H9 (cell line): ENCODE data around the gene ALCAM. TPM values are rescaled to one million over a fixed set of nuclear protein-coding genes. Genes with fewer than 3 reads are reported as not detected.

Experiments
- DNase-seq: peaks from one replicate; pipeline ENCODE4 v3.0.0-alpha.2; 2017
- H2AFZ ChIP-seq: one replicate; pipeline ENCODE4 v1.6.1; 2013; ENCODE audit warnings: mild to moderate bottlenecking, low read length, control low read depth, moderate library complexity
- H2AK5ac ChIP-seq: 2 replicates; pipeline ENCODE4 v1.6.1; 2013; ENCODE audit warnings: low read length, control low read depth, mixed read lengths; ENCODE audit not compliant: insufficient read length
- H2BK120ac ChIP-seq: one replicate; pipeline ENCODE4 v1.6.1; 2013; ENCODE audit warnings: low read depth, mild to moderate bottlenecking, low read length, control low read depth, inconsistent platforms; ENCODE audit not compliant: poor library complexity, severe bottlenecking
- H2BK12ac ChIP-seq: 2 replicates; pipeline ENCODE4 v1.6.1; 2013; ENCODE audit warnings: low read length, control low read depth, mixed read lengths, low read depth; ENCODE audit not compliant: insufficient read length
- H2BK15ac ChIP-seq: 2 replicates; pipeline ENCODE4 v1.6.1; 2013; ENCODE audit warnings: low read depth, low read length, control low read depth
- H2BK20ac ChIP-seq: one replicate; pipeline ENCODE4 v1.6.1; 2013; ENCODE audit warnings: low read depth, mild to moderate bottlenecking, low read length, control low read depth, inconsistent platforms; ENCODE audit not compliant: poor library complexity, severe bottlenecking
- H2BK5ac ChIP-seq: 2 replicates; pipeline ENCODE4 v1.6.1; 2013; ENCODE audit warnings: low read length, control low read depth, mixed read lengths; ENCODE audit not compliant: insufficient read length
- H3K14ac ChIP-seq: 2 replicates; pipeline ENCODE4 v1.6.1; 2013; ENCODE audit warnings: low read length, control low read depth; ENCODE audit not compliant: insufficient read depth
- H3K18ac ChIP-seq: 2 replicates; pipeline ENCODE4 v1.6.1; 2013; ENCODE audit warnings: low read depth, mild to moderate bottlenecking, mixed read lengths, low read length, control low read depth; ENCODE audit not compliant: insufficient read length
- H3K23ac ChIP-seq: 2 replicates; pipeline ENCODE4 v1.6.1; 2013; ENCODE audit warnings: low read length, control low read depth, mixed read lengths, low read depth; ENCODE audit not compliant: insufficient read length
- H3K23me2 ChIP-seq: 2 replicates; pipeline ENCODE4 v1.6.1; 2013; ENCODE audit warnings: low read depth, mild to moderate bottlenecking, mixed read lengths, low read length, control low read depth; ENCODE audit not compliant: insufficient read length, poor library complexity, severe bottlenecking
- H3K27ac ChIP-seq: 2 replicates; pipeline ENCODE4 v1.5.1; 2013; ENCODE audit warnings: low read length, control low read depth, mixed read lengths, low read depth; ENCODE audit not compliant: insufficient read length
- H3K27me3 ChIP-seq: 2 replicates; pipeline ENCODE4 v1.6.1; 2013; ENCODE audit warnings: low read length, control low read depth, inconsistent platforms; ENCODE audit not compliant: insufficient read depth
- H3K4ac ChIP-seq: 2 replicates; pipeline ENCODE4 v1.6.1; 2013; ENCODE audit warnings: low read depth, mild to moderate bottlenecking, control low read depth, inconsistent platforms, low read length, moderate library complexity
- H3K4me1 ChIP-seq: 2 replicates; pipeline ENCODE4 v1.6.1; 2013; ENCODE audit warnings: low read length, control low read depth, inconsistent platforms; ENCODE audit not compliant: insufficient read depth
- H3K4me2 ChIP-seq: 2 replicates; pipeline ENCODE4 v1.6.1; 2013; ENCODE audit warnings: low read length, control low read depth, mixed read lengths; ENCODE audit not compliant: insufficient read length, insufficient read depth
- H3K56ac ChIP-seq: 2 replicates; pipeline ENCODE4 v1.6.1; 2013; ENCODE audit warnings: low read depth, mild to moderate bottlenecking, mixed read lengths, low read length, control low read depth; ENCODE audit not compliant: insufficient read length
- H3K79me1 ChIP-seq: 2 replicates; pipeline ENCODE4 v1.6.1; 2013; ENCODE audit warnings: low read depth, mild to moderate bottlenecking, moderate library complexity, low read length, control low read depth, inconsistent platforms; ENCODE audit not compliant: insufficient read depth, poor library complexity, severe bottlenecking
- H3K79me2 ChIP-seq: 2 replicates; pipeline ENCODE4 v1.6.1; 2013; ENCODE audit warnings: low read length, control low read depth, inconsistent platforms; ENCODE audit not compliant: insufficient read depth
- H3K9ac ChIP-seq: 2 replicates; pipeline ENCODE4 v1.6.1; 2013; ENCODE audit warnings: low read length, control low read depth, mixed read lengths; ENCODE audit not compliant: insufficient read length; ENCODE audit errors: extremely low read depth
- H3K9me3 ChIP-seq: one replicate; pipeline ENCODE4 v1.6.1; 2013; ENCODE audit warnings: low read depth, low read length, inconsistent platforms; ENCODE audit not compliant: control insufficient read depth
- H3T11ph ChIP-seq: one replicate; pipeline ENCODE4 v1.6.1; 2013; ENCODE audit warnings: mild to moderate bottlenecking, low read length, control low read depth, inconsistent platforms
- H4K20me1 ChIP-seq: one replicate; pipeline ENCODE4 v1.6.1; 2013; ENCODE audit not compliant: control insufficient read depth, insufficient read length, insufficient read depth
- H4K5ac ChIP-seq: 2 replicates; pipeline ENCODE4 v1.6.1; 2013; ENCODE audit warnings: low read depth, mild to moderate bottlenecking, mixed read lengths, low read length, control low read depth; ENCODE audit not compliant: insufficient read length
- H4K8ac ChIP-seq: replicated peaks from 2 replicates; pipeline ENCODE4 v1.6.1; 2013; ENCODE audit warnings: low read length, control low read depth, mixed read lengths, low read depth; ENCODE audit not compliant: insufficient read length
- H4K91ac ChIP-seq: 2 replicates; pipeline ENCODE4 v1.6.1; 2013; ENCODE audit warnings: low read depth, mild to moderate bottlenecking, moderate library complexity, mixed read lengths, low read length, control low read depth; ENCODE audit not compliant: insufficient read length
- H3K27ac Mint-ChIP-seq, 3 experiments: 2 replicates in 2 of 3; 3 replicates in 1 of 3; pipeline ENCODE4 v1.8.0; 2020 to 2021; ENCODE audit warnings: mixed read lengths in 3 of 3, mild to moderate bottlenecking in 1 of 3, moderate library complexity in 1 of 3
- H3K27me3 Mint-ChIP-seq: 2 replicates; pipeline ENCODE4 v1.8.0; 2021; ENCODE audit warnings: low read depth, mild to moderate bottlenecking, moderate library complexity, mixed read lengths
- H3K36me3 Mint-ChIP-seq, 3 experiments: 2 replicates in 2 of 3; 3 replicates in 1 of 3; pipeline ENCODE4 v1.8.0; 2020 to 2021; ENCODE audit warnings: low read depth in 3 of 3, mixed read lengths in 3 of 3; ENCODE audit not compliant: insufficient read depth in 1 of 3
- H3K4me1 Mint-ChIP-seq, 2 experiments: 2 replicates each; pipeline ENCODE4 v1.8.0; 2020; ENCODE audit warnings: mixed read lengths in 2 of 2
- H3K4me3 Mint-ChIP-seq, 2 experiments: 2 replicates in 1 of 2; 3 replicates in 1 of 2; pipeline ENCODE4 v1.8.0; 2020 to 2021; ENCODE audit warnings: mild to moderate bottlenecking in 2 of 2, mixed read lengths in 2 of 2, moderate library complexity in 1 of 2
- H3K9me3 Mint-ChIP-seq, 2 experiments: 2 replicates in 1 of 2; 3 replicates in 1 of 2; pipeline ENCODE4 v1.8.0; 2020; ENCODE audit warnings: mild to moderate bottlenecking in 2 of 2, mixed read lengths in 2 of 2, moderate library complexity in 1 of 2
- WGBS: extraction: QIAGEN DNeasy Blood & Tissue Kit; methylation state at CpG from one replicate; pipeline ENCODE4 v1.1.7; 2013; ENCODE audit warnings: missing lambda C conversion rate, low lambda C conversion rate, mixed read lengths; ENCODE audit not compliant: insufficient read length; ENCODE audit errors: extremely low coverage; 5-methylcytosine and 5-hydroxymethylcytosine counted together
- total RNA-seq: library from RNA; stranded (reverse); gene quantifications from 2 replicates; pipeline ENCODE4 v1.2.1, GENCODE V29; 2021
- TF ChIP-seq, protein P1 (sequence below): fragments of 200-600 bp; sonication (generic); conservative IDR thresholded peaks from 3 replicates; pipeline ENCODE4 v1.8.0; 2021; ENCODE audit warnings: antibody characterized with exemption, mild to moderate bottlenecking

ALCAM gene
- total RNA-seq, 1 experiment from 2014 or later: 43.7 TPM

DNA sequence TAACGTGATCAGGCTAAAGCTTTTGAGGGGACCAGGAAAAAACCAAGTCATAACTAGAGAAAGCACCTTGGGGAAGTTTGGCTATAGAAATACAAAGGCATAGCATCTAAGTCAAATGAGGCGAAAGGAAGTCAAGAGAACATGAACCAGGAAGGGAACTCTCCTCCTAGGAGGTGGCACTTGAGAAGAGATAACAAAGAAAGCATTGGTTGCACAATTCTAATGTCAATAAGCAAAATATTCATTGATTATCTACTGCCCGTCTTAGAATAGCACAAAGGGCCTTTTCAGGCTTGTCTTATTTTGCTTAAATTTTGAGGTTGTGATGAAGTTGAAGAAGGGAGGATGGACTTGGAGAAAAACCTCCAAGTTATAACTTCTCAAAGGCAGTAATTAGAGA lies 73.4 kb downstream of the ALCAM start:
- no peak overlapping the region for H3T11ph ChIP-seq
- TF ChIP-seq, protein P1, sequence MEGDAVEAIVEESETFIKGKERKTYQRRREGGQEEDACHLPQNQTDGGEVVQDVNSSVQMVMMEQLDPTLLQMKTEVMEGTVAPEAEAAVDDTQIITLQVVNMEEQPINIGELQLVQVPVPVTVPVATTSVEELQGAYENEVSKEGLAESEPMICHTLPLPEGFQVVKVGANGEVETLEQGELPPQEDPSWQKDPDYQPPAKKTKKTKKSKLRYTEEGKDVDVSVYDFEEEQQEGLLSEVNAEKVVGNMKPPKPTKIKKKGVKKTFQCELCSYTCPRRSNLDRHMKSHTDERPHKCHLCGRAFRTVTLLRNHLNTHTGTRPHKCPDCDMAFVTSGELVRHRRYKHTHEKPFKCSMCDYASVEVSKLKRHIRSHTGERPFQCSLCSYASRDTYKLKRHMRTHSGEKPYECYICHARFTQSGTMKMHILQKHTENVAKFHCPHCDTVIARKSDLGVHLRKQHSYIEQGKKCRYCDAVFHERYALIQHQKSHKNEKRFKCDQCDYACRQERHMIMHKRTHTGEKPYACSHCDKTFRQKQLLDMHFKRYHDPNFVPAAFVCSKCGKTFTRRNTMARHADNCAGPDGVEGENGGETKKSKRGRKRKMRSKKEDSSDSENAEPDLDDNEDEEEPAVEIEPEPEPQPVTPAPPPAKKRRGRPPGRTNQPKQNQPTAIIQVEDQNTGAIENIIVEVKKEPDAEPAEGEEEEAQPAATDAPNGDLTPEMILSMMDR: no peak
- no peak overlapping the region for H3K27ac ChIP-seq
- no peak overlapping the region for H3K9ac ChIP-seq
- no peak overlapping the region for H3K14ac ChIP-seq
- H2AK5ac ChIP-seq: no peak overlapping the region
- H3K4me2 ChIP-seq: no peak overlapping the region
- no peak overlapping the region for H2BK15ac ChIP-seq
- no peak overlapping the region for H3K4me3 Mint-ChIP-seq
- no peaks in the 10 kb centered on the region for H3K27me3 ChIP-seq
- H4K20me1 ChIP-seq: no peaks in the 10 kb centered on the region
- no peak overlapping the region for H2BK20ac ChIP-seq
- H3K36me3 Mint-ChIP-seq: peaks cover 10 to 13% (median 12%) of the 10 kb centered on the region in 3 experiments; a peak in 6 of 7 replicates
- no peak overlapping the region for H2BK120ac ChIP-seq
- H3K23ac ChIP-seq: no peak overlapping the region
- H3K27ac Mint-ChIP-seq: no peak overlapping the region
- no peaks in the 10 kb centered on the region for H3K79me1 ChIP-seq
- H2BK12ac ChIP-seq: no peak overlapping the region
- H2BK5ac ChIP-seq: no peak overlapping the region
- no peak overlapping the region for H3K18ac ChIP-seq
- no peaks in the 10 kb centered on the region for H3K23me2 ChIP-seq
- H3K56ac ChIP-seq: no peak overlapping the region
- H3K9me3 Mint-ChIP-seq: peaks cover 8 to 9% of the 10 kb centered on the region in 2 experiments; a peak in 3 of 5 replicates
- no peak overlapping the region for H4K8ac ChIP-seq
- H3K4ac ChIP-seq: no peak overlapping the region
- H3K4me1 Mint-ChIP-seq: no peaks in the 10 kb centered on the region
- H3K79me2 ChIP-seq: no peaks in the 10 kb centered on the region
- H4K5ac ChIP-seq: no peak overlapping the region
- no peak overlapping the region for H4K91ac ChIP-seq
- no peak for DNase-seq
- no CpG with 5 or more reads among the region's 3 CpGs for WGBS
- H3K27me3 Mint-ChIP-seq: no peaks in the 10 kb centered on the region
- no peak overlapping the region for H2AFZ ChIP-seq
- no peaks in the 10 kb centered on the region for H3K9me3 ChIP-seq
- no peaks in the 10 kb centered on the region for H3K4me1 ChIP-seq
